Naive thymus-derived CD4-positive, alpha-beta T cell (primary cell): ENCODE measurements around the gene BEND2. TPM values are rescaled to one million over a fixed set of nuclear protein-coding genes. Genes with fewer than 3 reads are reported as not detected.

Experiments used
- ATAC-seq: fragments of 150-1000 bp; cut with Tn5 transposase; 2 replicates; pipeline ENCODE4 v1.10.0; 2021; ENCODE audit warnings: mild to moderate bottlenecking, moderate library complexity
- CTCF ChIA-PET: fragments of 350-600 bp; sonication (Branson Sonifier 250); formaldehyde crosslinking; loops from one replicate; lab custom pipeline; 2021; ENCODE audit warnings: antibody characterized with exemption; lab: Charles Lee
- POLR2A ChIA-PET: fragments of 350-600 bp; sonication (Branson Sonifier 250); formaldehyde crosslinking; loops from one replicate; lab custom pipeline; 2021; ENCODE audit warnings: antibody characterized with exemption, inconsistent platforms; lab: Charles Lee
- DNase-seq, 9 donors: peaks; one replicate each; pipeline versions ENCODE4 v3.0.0 to v3.0.0-alpha.2; 2020 to 2022; ENCODE audit warnings: mixed read lengths in 1 of 9
- H3K27ac ChIP-seq: one replicate; pipeline ENCODE4 v1.7.0; 2013; ENCODE audit warnings: mild to moderate bottlenecking, low read depth, low read length, moderate library complexity
- H3K27me3 ChIP-seq, 2 donors: one replicate each; pipeline ENCODE4 v1.7.0; 2013; ENCODE audit warnings: low read length in 2 of 2, mild to moderate bottlenecking in 2 of 2, moderate library complexity in 2 of 2; ENCODE audit not compliant: control insufficient read depth in 2 of 2, insufficient read depth in 2 of 2
- H3K36me3 ChIP-seq, 3 experiments: 1 replicate in 2 of 3; 2 replicates in 1 of 3; pipeline ENCODE4 v1.7.0; 2013; ENCODE audit warnings: low read length in 3 of 3, mild to moderate bottlenecking in 3 of 3, moderate library complexity in 1 of 3; ENCODE audit not compliant: insufficient read depth in 3 of 3, control insufficient read depth in 2 of 3
- H3K4me1 ChIP-seq, 2 donors: one replicate each; pipeline ENCODE4 v1.7.0; 2013; ENCODE audit warnings: low read length in 2 of 2, mild to moderate bottlenecking in 2 of 2, moderate library complexity in 1 of 2; ENCODE audit not compliant: control insufficient read depth in 2 of 2, insufficient read depth in 2 of 2
- H3K4me3 ChIP-seq: 2 replicates; pipeline ENCODE4 v1.7.0; 2013; ENCODE audit warnings: mild to moderate bottlenecking, low read length
- H3K9me3 ChIP-seq, 3 experiments: 1 replicate in 2 of 3; 2 replicates in 1 of 3; pipeline ENCODE4 v1.7.0; 2013; ENCODE audit warnings: low read length in 3 of 3; ENCODE audit not compliant: control insufficient read depth in 2 of 3
- H3K27ac Mint-ChIP-seq, 9 donors: one replicate each; pipeline ENCODE4 v1.8.0; 2020 to 2022; ENCODE audit warnings: mixed read lengths in 9 of 9, mild to moderate bottlenecking in 8 of 9, moderate library complexity in 5 of 9, inconsistent platforms in 2 of 9
- H3K27me3 Mint-ChIP-seq, 5 donors: one replicate each; pipeline ENCODE4 v1.8.0; 2021 to 2022; ENCODE audit warnings: mixed read lengths in 5 of 5, mild to moderate bottlenecking in 1 of 5
- H3K36me3 Mint-ChIP-seq, 5 donors: one replicate each; pipeline ENCODE4 v1.8.0; 2020 to 2022; ENCODE audit warnings: mixed read lengths in 5 of 5, mild to moderate bottlenecking in 3 of 5, inconsistent platforms in 1 of 5
- H3K4me1 Mint-ChIP-seq, 7 donors: one replicate each; pipeline ENCODE4 v1.8.0; 2020 to 2022; ENCODE audit warnings: mixed read lengths in 7 of 7, mild to moderate bottlenecking in 3 of 7, inconsistent platforms in 1 of 7
- H3K4me3 Mint-ChIP-seq, 10 donors: one replicate each; pipeline ENCODE4 v1.8.0; 2020 to 2022; ENCODE audit warnings: mild to moderate bottlenecking in 10 of 10, mixed read lengths in 10 of 10, moderate library complexity in 6 of 10, inconsistent platforms in 2 of 10
- H3K9me3 Mint-ChIP-seq, 11 donors: one replicate each; pipeline ENCODE4 v1.8.0; 2020 to 2022; ENCODE audit warnings: mixed read lengths in 11 of 11, mild to moderate bottlenecking in 4 of 11, inconsistent platforms in 1 of 11, moderate library complexity in 1 of 11
- intact Hi-C, 2 donors: fragments of 100-400 bp; cut with micrococcal nuclease; formaldehyde crosslinking; loops; one replicate each; pipeline ENCODE4 v1.15.1; 2023
- polyA plus RNA-seq, 2 donors: library from polyadenylated mRNA; unstranded; fragments of 300-500 nt; fragmentation: Illumina TruSeq; gene quantifications; one replicate each; pipeline ENCODE4 v1.2.3, GENCODE V29; 2021
- total RNA-seq, 6 experiments: library from RNA in 5 of 6; stranded (reverse) in 5 of 6; gene quantifications; 1 replicate in 5 of 6; 2 replicates in 1 of 6; pipeline ENCODE4 v1.2.3 and lab custom pipeline; 2021 to 2026

BEND2 gene
- total and polyA plus RNA-seq, 7 experiments from 2014 or later, result 0.07 TPM; not detected in 6

- Mint-ChIP-seq H3K4me3 (no peak overlapping the region), H3K4me1 (peaks cover 0 to 2% (median 0%) of the 10 kb centered on the region in 7 donors), H3K27ac (no peak overlapping the region), H3K27me3 (peaks cover 0 to 7% (median 4%) of the 10 kb centered on the region in 5 donors), H3K36me3 (no peaks in the 10 kb centered on the region), H3K9me3 (peaks cover 0 to 2% (median 0%) of the 10 kb centered on the region in 11 donors)
- Histone ChIP-seq H3K4me1 (no peaks in the 10 kb centered on the region), H3K9me3 (no peaks in the 10 kb centered on the region), H3K27me3 (no peaks in the 10 kb centered on the region), H3K36me3 (no peaks in the 10 kb centered on the region), H3K4me3 (no peak overlapping the region), H3K27ac (no peak overlapping the region)
- ATAC-seq (no peak), DNase-seq (no peak)
- CTCF ChIA-PET, result no interaction called here
- intact Hi-C loops, result no loop called here
- POLR2A ChIA-PET, result interaction anchor here (0.6 kb wide), 1 partner anchor 61 kb away, joined by 5 read pairs; no protein-coding TSS in a partner anchor
These were observed 47.0 kb downstream of the BEND2 start for GRCh38 chrX:18173494-18174180.

GRCh38 chrX:18172970-18173369 is 47.7 kb downstream of the BEND2 start:
- ChIA-PET POLR2A (interaction anchor here (0.6 kb wide), 1 partner anchor 60 kb away, joined by 5 read pairs; no protein-coding TSS in a partner anchor), CTCF (no interaction called here)
- Histone ChIP-seq H3K9me3 (no peaks in the 10 kb centered on the region), H3K36me3 (no peaks in the 10 kb centered on the region), H3K4me1 (no peaks in the 10 kb centered on the region), H3K4me3 (no peak overlapping the region), H3K27ac (no peak overlapping the region), H3K27me3 (no peaks in the 10 kb centered on the region)
- Mint-ChIP-seq H3K9me3 (no peaks in the 10 kb centered on the region), H3K27ac (no peak overlapping the region), H3K4me3 (no peak overlapping the region), H3K36me3 (no peaks in the 10 kb centered on the region), H3K27me3 (peaks cover 0 to 7% (median 4%) of the 10 kb centered on the region in 5 donors), H3K4me1 (peaks cover 0 to 2% (median 0%) of the 10 kb centered on the region in 7 donors)
- DNase-seq (no peak), ATAC-seq (no peak)
- intact Hi-C loops, result no loop called here

GRCh38 chrX:18170910-18171309 is 49.8 kb downstream of the BEND2 start:
- Histone ChIP-seq H3K36me3 (no peaks in the 10 kb centered on the region), H3K9me3 (no peaks in the 10 kb centered on the region), H3K4me3 (no peak overlapping the region), H3K4me1 (no peaks in the 10 kb centered on the region), H3K27me3 (no peaks in the 10 kb centered on the region), H3K27ac (no peak overlapping the region)
- DNase-seq (no peak), ATAC-seq (no peak)
- Mint-ChIP-seq H3K36me3 (no peaks in the 10 kb centered on the region), H3K9me3 (no peaks in the 10 kb centered on the region), H3K27me3 (peaks cover 0 to 7% (median 4%) of the 10 kb centered on the region in 5 donors), H3K4me1 (no peaks in the 10 kb centered on the region), H3K27ac (no peak overlapping the region), H3K4me3 (no peak overlapping the region)
- ChIA-PET CTCF (no interaction called here), POLR2A (no interaction called here)
- intact Hi-C loops, result no loop called here

DNA sequence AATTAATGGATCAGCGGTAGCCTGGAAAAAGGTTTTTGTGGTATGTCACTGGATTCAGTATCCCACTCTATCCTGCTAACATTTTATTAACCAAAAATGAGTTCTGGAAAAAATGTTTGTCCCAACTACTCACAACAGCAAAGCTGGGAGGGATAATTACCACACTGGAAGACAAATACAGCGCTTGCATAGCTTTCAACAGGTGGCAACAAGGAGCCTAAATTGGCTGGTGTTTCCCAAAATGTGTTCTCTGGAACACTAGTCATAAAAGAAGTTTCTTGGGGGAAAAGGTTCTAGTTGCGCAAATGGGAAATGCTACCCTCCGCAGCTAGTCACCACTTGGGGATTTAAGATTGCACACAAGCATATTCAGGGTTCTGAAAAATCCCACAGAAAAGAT is 54.6 kb downstream of the BEND2 start:
- Mint-ChIP-seq H3K4me1 (no peaks in the 10 kb centered on the region), H3K9me3 (no peaks in the 10 kb centered on the region), H3K27me3 (peaks cover 0 to 9% (median 2%) of the 10 kb centered on the region in 5 donors), H3K36me3 (no peaks in the 10 kb centered on the region), H3K27ac (no peak overlapping the region), H3K4me3 (no peak overlapping the region)
- H3K27me3 ChIP-seq, result no peaks in the 10 kb centered on the region
- no peaks in the 10 kb centered on the region for H3K4me1 ChIP-seq
- no peaks in the 10 kb centered on the region for H3K9me3 ChIP-seq
- intact Hi-C loops, result no loop called here
- ChIA-PET POLR2A (no interaction called here), CTCF (no interaction called here)
- H3K4me3 ChIP-seq, result no peak overlapping the region
- no peaks in the 10 kb centered on the region for H3K36me3 ChIP-seq
- DNase-seq, result no peak
- H3K27ac ChIP-seq, result no peak overlapping the region
- no peak for ATAC-seq

DNA sequence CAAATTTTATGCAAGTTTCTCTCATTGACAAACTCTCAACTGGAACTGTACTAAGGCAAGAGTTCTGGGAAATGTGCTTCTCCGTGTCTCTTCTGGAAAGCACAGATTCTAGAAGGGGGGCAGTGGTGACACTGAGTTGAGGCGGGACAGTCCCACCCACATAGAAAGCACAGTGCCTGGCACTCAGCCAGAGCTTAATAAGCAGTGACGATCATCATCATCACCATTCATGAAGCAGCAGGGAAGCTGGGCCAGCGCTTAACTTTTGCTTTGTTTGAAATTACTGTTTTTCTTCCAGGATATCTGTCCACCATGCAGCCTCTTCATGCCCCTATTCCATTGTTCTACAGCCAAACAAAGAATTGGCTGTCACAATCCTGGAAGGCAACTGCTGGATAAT is 60.3 kb downstream of the BEND2 start:
- H3K4me1 ChIP-seq, result no peaks in the 10 kb centered on the region
- intact Hi-C loops, result no loop called here
- ChIA-PET POLR2A (no interaction called here), CTCF (no interaction called here)
- Mint-ChIP-seq H3K27ac (no peak overlapping the region), H3K4me3 (no peak overlapping the region), H3K27me3 (peaks cover 0 to 8% (median 0%) of the 10 kb centered on the region in 5 donors), H3K36me3 (no peaks in the 10 kb centered on the region), H3K9me3 (peaks cover 0 to 5% (median 0%) of the 10 kb centered on the region in 11 donors), H3K4me1 (no peaks in the 10 kb centered on the region)
- H3K4me3 ChIP-seq, result no peak overlapping the region
- DNase-seq (no peak), ATAC-seq (no peak)
- no peaks in the 10 kb centered on the region for H3K27me3 ChIP-seq
- H3K9me3 ChIP-seq, result no peaks in the 10 kb centered on the region
- H3K27ac ChIP-seq, result no peak overlapping the region
- no peaks in the 10 kb centered on the region for H3K36me3 ChIP-seq

DNA sequence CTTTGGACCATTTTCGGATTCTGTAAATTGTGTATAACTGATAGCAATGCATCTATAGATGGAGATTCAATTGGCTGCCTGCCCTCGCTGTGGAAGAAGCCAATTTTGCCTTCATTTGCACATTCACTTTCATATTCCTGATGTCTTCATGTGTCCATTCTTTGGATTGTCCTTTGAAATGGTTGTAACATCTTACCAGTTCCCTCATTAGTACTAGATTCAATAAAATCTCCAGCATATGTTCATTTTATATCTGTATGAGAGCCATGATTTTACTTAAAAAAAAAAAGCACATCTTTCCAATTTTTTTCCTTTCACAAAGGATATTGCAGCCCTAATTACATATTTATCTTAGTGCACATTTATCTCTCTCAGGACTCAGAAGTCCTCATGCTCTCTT is 61.7 kb downstream of the BEND2 start:
- Histone ChIP-seq H3K36me3 (no peaks in the 10 kb centered on the region), H3K27ac (no peak overlapping the region), H3K4me1 (no peaks in the 10 kb centered on the region), H3K27me3 (no peaks in the 10 kb centered on the region), H3K9me3 (no peaks in the 10 kb centered on the region), H3K4me3 (no peak overlapping the region)
- peaks cover 0 to 6% (median 0%) of the 10 kb centered on the region in 5 donors for H3K27me3 Mint-ChIP-seq
- ATAC-seq (no peak), DNase-seq (no peak)
- H3K4me1 Mint-ChIP-seq, result no peaks in the 10 kb centered on the region
- CTCF ChIA-PET, result no interaction called here
- H3K4me3 Mint-ChIP-seq, result no peak overlapping the region
- H3K36me3 Mint-ChIP-seq, result no peaks in the 10 kb centered on the region
- peaks cover 0 to 5% (median 0%) of the 10 kb centered on the region in 11 donors for H3K9me3 Mint-ChIP-seq
- POLR2A ChIA-PET, result no interaction called here
- intact Hi-C loops, result no loop called here
- no peak overlapping the region for H3K27ac Mint-ChIP-seq

DNA sequence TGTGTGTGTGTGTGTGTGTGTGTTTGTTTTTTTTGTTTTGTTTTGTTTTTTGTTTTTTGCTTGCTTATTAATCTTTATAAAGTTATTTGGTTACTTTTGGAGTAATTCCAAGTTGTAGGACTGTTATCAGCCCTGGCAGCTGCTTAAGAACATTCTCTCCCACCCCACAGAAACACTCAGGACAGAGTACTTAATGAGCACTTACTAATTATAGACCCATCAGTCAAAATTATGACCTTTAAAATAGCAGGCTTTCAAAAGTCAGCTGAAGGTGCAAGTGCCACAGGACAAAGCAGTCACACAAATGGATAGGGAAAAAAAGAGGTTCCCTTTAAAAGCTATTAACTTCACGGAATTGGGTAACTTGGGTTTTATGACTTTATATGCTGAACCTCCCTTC is 69.0 kb downstream of the BEND2 start:
- Histone ChIP-seq H3K36me3 (no peaks in the 10 kb centered on the region), H3K9me3 (no peaks in the 10 kb centered on the region), H3K4me1 (no peaks in the 10 kb centered on the region), H3K27ac (no peak overlapping the region), H3K4me3 (no peak overlapping the region), H3K27me3 (no peaks in the 10 kb centered on the region)
- H3K27me3 Mint-ChIP-seq, result peaks cover 0 to 12% (median 7%) of the 10 kb centered on the region in 5 donors
- DNase-seq (no peak), ATAC-seq (no peak)
- no peak overlapping the region for H3K4me3 Mint-ChIP-seq
- peaks cover 0 to 10% (median under 1%) of the 10 kb centered on the region in 11 donors for H3K9me3 Mint-ChIP-seq
- POLR2A ChIA-PET, result no interaction called here
- CTCF ChIA-PET, result no interaction called here
- H3K36me3 Mint-ChIP-seq, result no peaks in the 10 kb centered on the region
- H3K4me1 Mint-ChIP-seq, result peaks cover 0 to 1% (median 0%) of the 10 kb centered on the region in 7 donors
- intact Hi-C loops, result no loop called here
- no peak overlapping the region for H3K27ac Mint-ChIP-seq
